Measurements from ENCODE around the gene OR2G6.
"Not testable (repeated sequence)": the region's sequence is repeated elsewhere in the genome, so short reads cannot be mapped to it uniquely, and the experiment has no call there.

DNA sequence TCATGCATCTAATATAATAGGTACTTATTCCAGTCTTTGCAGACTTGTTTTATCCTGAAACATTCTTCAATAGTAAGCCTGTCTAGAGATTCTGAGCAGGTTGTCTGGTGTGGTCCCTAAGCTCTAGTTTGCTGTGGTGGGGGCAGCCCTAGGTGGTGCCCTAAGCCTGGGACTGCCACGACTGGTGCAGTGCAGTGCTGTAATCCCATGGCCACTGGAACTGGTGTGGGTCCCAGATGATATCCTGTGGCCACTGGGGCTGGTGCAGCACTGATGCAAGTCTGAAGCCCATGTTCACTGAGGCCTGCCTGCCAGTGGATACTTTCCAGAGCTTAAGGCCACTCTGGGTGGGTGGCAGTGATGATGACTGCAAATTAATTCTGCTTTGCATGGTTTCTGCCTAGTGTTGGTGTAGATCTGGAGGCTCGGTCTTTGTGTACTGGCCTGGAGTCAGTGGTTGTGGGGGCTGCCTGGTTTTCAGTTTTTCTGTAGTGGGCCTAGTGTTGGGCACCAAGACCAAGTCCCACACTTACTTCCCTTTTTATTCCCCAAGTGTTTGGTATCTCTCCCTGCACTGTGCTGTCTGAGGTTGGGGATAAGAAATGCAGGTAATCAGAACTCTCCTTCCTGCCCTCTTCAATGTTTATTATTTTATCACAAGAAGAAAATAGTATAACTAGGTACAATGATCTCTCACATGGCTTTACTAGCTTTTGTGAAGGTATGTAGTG, 7.4 kb upstream of the OR2G6 start:
- not testable (repeated sequence) for TF ChIP-seq EZH2phosphoT487 (conservative IDR thresholded peaks at IDR 0.05; ENCODE audit: low read length)
- TF ChIP-seq, protein P1, sequence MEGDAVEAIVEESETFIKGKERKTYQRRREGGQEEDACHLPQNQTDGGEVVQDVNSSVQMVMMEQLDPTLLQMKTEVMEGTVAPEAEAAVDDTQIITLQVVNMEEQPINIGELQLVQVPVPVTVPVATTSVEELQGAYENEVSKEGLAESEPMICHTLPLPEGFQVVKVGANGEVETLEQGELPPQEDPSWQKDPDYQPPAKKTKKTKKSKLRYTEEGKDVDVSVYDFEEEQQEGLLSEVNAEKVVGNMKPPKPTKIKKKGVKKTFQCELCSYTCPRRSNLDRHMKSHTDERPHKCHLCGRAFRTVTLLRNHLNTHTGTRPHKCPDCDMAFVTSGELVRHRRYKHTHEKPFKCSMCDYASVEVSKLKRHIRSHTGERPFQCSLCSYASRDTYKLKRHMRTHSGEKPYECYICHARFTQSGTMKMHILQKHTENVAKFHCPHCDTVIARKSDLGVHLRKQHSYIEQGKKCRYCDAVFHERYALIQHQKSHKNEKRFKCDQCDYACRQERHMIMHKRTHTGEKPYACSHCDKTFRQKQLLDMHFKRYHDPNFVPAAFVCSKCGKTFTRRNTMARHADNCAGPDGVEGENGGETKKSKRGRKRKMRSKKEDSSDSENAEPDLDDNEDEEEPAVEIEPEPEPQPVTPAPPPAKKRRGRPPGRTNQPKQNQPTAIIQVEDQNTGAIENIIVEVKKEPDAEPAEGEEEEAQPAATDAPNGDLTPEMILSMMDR (IDR thresholded peaks at IDR 0.05; ENCODE audit: insufficient read depth, low read length, poor library complexity, severe bottlenecking), result not testable (repeated sequence)
